Measurements from ENCODE around the gene RARRES2.

Gene RARRES2

DNA sequence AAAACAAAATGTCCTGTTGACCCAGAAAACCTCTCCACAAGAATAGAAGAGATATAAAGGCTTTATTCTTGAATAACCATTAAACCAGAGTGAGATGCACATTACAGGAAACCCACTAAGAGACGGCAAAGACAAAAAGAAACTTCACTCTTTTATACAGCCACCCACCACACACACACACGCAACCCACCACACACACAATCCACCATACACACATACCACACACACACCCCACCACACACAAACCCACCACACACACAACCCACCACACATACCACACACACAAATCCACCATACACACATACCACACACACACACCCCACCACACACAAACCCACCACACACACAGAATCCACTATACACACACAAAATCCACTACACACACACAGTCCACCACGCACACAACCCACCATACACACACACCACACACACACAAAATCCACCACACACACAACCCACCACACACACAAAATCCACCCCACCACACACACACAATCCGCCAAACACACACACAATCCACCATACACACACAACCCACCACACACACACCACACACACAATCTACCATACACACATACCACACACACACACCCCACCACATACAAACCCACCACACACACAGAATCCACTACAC lies 17.7 kb upstream of the RARRES2 start:
- H3K27me3 ChIP-seq (ENCODE audit: insufficient read depth, poor library complexity, severe bottlenecking): no peaks in the 10 kb centered on the region
- H3K27ac ChIP-seq (ENCODE audit: poor library complexity, severe bottlenecking): no peak overlapping the region
- no peaks in the 10 kb centered on the region for H3K36me3 ChIP-seq (ENCODE audit: low read depth)
- H3K4me3 ChIP-seq (ENCODE audit: severe bottlenecking): no peak overlapping the region
- H3K4me1 ChIP-seq (ENCODE audit: insufficient read depth, poor library complexity, severe bottlenecking): no peaks in the 10 kb centered on the region
- H3K9me3 ChIP-seq (ENCODE audit: severe bottlenecking): no peaks in the 10 kb centered on the region
- ATAC-seq (ENCODE audit: low read depth) (no peak), DNase-seq (ENCODE audit: low spot score) (no peak)
- TF ChIP-seq, protein P1, sequence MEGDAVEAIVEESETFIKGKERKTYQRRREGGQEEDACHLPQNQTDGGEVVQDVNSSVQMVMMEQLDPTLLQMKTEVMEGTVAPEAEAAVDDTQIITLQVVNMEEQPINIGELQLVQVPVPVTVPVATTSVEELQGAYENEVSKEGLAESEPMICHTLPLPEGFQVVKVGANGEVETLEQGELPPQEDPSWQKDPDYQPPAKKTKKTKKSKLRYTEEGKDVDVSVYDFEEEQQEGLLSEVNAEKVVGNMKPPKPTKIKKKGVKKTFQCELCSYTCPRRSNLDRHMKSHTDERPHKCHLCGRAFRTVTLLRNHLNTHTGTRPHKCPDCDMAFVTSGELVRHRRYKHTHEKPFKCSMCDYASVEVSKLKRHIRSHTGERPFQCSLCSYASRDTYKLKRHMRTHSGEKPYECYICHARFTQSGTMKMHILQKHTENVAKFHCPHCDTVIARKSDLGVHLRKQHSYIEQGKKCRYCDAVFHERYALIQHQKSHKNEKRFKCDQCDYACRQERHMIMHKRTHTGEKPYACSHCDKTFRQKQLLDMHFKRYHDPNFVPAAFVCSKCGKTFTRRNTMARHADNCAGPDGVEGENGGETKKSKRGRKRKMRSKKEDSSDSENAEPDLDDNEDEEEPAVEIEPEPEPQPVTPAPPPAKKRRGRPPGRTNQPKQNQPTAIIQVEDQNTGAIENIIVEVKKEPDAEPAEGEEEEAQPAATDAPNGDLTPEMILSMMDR (IDR thresholded peaks at IDR 0.05; ENCODE audit: poor library complexity, severe bottlenecking): no peak

DNA sequence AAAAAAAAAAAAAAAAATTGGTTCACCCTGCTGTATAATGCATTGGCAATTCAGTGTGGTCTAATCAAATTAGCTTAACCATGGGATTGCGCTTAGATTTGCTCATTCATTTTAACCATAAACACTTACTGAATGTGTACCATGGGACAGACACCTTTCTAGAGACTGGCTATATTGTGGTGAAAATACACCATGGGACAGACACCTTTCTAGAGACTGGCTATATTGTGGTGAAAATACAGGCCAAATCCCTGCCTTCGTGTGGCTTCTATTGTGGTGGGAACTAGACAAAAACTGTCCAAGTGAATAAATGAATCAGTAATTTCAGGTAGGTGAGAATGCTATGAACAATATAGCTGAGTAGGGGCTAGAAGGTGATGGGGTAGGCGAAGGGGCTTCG lies 17.0 kb upstream of the RARRES2 start:
- H3K4me1 ChIP-seq (ENCODE audit: insufficient read depth, poor library complexity, severe bottlenecking): no peaks in the 10 kb centered on the region
- DNase-seq (ENCODE audit: low spot score) (no peak), ATAC-seq (ENCODE audit: low read depth) (no peak)
- no peaks in the 10 kb centered on the region for H3K27me3 ChIP-seq (ENCODE audit: insufficient read depth, poor library complexity, severe bottlenecking)
- no peak overlapping the region for H3K4me3 ChIP-seq (ENCODE audit: severe bottlenecking)
- H3K27ac ChIP-seq (ENCODE audit: poor library complexity, severe bottlenecking): no peak overlapping the region
- TF ChIP-seq, protein P1 (IDR thresholded peaks at IDR 0.05; ENCODE audit: poor library complexity, severe bottlenecking): no peak
- no peaks in the 10 kb centered on the region for H3K36me3 ChIP-seq (ENCODE audit: low read depth)
- H3K9me3 ChIP-seq (ENCODE audit: severe bottlenecking): no peaks in the 10 kb centered on the region

DNA sequence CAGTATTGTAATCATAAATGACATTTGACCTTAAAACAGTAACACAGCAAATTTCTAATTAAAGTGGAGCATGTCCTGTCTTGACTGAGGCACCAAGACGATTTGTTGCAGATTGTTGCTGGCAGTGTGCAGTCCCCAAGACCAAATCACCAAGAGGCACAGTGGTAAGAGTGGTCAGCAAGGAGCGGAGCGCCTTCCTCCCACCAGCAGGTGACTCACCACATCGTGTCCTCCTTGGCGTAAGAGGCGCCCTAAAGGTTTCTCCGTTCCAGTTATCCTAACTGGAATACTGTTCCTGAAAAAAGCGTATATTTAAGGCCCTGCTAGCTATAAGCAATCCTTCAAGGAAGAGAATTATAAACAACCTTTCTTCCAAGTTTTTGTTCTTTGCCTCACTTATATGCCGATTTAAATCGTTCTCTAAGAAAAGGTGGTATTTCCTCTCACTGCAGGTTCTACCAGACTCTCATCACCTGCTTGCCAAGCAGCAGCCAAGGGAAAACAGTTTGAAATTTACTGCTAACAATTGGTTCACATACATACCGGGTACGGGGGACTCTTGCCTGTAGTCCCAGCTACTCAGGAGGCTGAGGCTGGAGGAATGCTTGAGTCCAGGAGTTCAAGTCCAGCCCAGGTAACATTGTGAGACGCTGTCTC lies 16.5 kb upstream of the RARRES2 start:
- DNase-seq (ENCODE audit: low spot score) (no peak), ATAC-seq (ENCODE audit: low read depth) (no peak)
- TF ChIP-seq, protein P1 (IDR thresholded peaks at IDR 0.05; ENCODE audit: poor library complexity, severe bottlenecking): no peak
- Histone ChIP-seq H3K4me1 (ENCODE audit: insufficient read depth, poor library complexity, severe bottlenecking) (no peaks in the 10 kb centered on the region), H3K27ac (ENCODE audit: poor library complexity, severe bottlenecking) (no peak overlapping the region), H3K36me3 (ENCODE audit: low read depth) (no peaks in the 10 kb centered on the region), H3K27me3 (ENCODE audit: insufficient read depth, poor library complexity, severe bottlenecking) (no peaks in the 10 kb centered on the region), H3K9me3 (ENCODE audit: severe bottlenecking) (no peaks in the 10 kb centered on the region), H3K4me3 (ENCODE audit: severe bottlenecking) (no peak overlapping the region)

DNA sequence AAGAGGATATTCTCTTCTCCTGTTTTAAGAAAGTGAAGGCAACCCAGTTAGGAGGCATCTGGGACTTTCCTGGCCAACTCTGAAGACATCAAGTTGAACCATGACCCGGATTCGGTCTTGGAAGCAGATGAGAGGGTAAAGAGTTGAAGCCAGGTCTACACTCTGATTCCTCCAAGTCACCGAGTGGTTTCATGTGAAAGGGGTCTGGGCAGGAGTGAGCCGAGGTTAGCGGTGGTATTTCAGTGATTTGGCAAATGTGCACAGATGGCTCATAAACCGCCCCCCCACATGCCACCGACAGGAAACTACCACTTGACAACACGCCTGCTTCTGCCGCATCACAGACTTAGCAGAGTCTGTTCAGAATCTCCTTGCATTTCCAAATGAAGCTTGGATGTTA lies 15.8 kb upstream of the RARRES2 start:
- Histone ChIP-seq H3K36me3 (ENCODE audit: low read depth) (no peaks in the 10 kb centered on the region), H3K4me1 (ENCODE audit: insufficient read depth, poor library complexity, severe bottlenecking) (no peaks in the 10 kb centered on the region), H3K27me3 (ENCODE audit: insufficient read depth, poor library complexity, severe bottlenecking) (no peaks in the 10 kb centered on the region), H3K9me3 (ENCODE audit: severe bottlenecking) (no peaks in the 10 kb centered on the region), H3K27ac (ENCODE audit: poor library complexity, severe bottlenecking) (no peak overlapping the region), H3K4me3 (ENCODE audit: severe bottlenecking) (no peak overlapping the region)
- DNase-seq (ENCODE audit: low spot score) (no peak), ATAC-seq (ENCODE audit: low read depth) (no peak)
- TF ChIP-seq, protein P1 (IDR thresholded peaks at IDR 0.05; ENCODE audit: poor library complexity, severe bottlenecking): no peak

DNA sequence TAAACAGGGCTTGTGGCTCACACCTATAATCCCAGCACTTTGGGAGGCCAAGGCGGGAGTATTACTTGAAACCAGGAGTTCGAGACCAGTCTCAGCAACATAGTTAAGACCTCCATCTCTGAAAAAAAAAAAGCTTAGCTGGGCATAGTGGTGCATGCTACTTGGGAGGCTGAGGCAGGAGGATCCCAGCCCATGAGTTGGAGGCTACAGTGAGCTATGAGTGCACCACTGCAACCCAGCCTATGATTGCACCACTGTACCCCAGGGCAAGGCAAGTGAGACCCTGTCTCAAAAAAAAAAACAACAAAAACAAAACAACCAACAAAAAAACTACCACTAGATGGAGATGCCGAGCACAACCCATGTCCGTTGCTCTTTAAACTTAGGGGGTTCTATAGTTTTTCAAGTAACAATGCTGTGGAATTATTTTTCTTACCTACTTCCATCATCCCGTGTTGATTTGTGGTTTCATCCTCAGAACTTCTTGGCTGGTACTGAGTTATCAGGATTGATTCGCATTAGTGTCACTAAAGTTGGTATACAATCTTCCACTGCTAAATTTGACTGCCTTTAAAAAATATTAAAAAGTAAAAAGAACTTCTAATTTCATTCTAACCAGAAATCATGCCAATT lies 15.0 kb upstream of the RARRES2 start:
- no peaks in the 10 kb centered on the region for H3K36me3 ChIP-seq (ENCODE audit: low read depth)
- no peaks in the 10 kb centered on the region for H3K27me3 ChIP-seq (ENCODE audit: insufficient read depth, poor library complexity, severe bottlenecking)
- no peak overlapping the region for H3K27ac ChIP-seq (ENCODE audit: poor library complexity, severe bottlenecking)
- DNase-seq (ENCODE audit: low spot score): no peak
- no peak for ATAC-seq (ENCODE audit: low read depth)
- H3K4me3 ChIP-seq (ENCODE audit: severe bottlenecking): no peak overlapping the region
- TF ChIP-seq, protein P1 (IDR thresholded peaks at IDR 0.05; ENCODE audit: poor library complexity, severe bottlenecking): peak; percentile 82
- no peaks in the 10 kb centered on the region for H3K4me1 ChIP-seq (ENCODE audit: insufficient read depth, poor library complexity, severe bottlenecking)
- H3K9me3 ChIP-seq (ENCODE audit: severe bottlenecking): no peaks in the 10 kb centered on the region
